HepG2 (cell line): ENCODE measurements around the gene ZNF132. TPM values are rescaled to one million over a fixed set of nuclear protein-coding genes. Genes with fewer than 3 reads are reported as not detected.

Experiments
- DZIP1 ChIP-seq: sonication (generic); formaldehyde crosslinking; IDR thresholded peaks from 2 replicates; pipeline ENCODE4 v1.5.0; 2020; ENCODE audit warnings: mild to moderate bottlenecking, missing genetic modification reagents
- ETS1 ChIP-seq: sonication (generic); formaldehyde crosslinking; IDR thresholded peaks from 2 replicates; pipeline ENCODE4 v1.4.0; 2020; ENCODE audit warnings: missing genetic modification reagents
- FIP1L1 ChIP-seq: fragments of 200-400 bp; formaldehyde crosslinking; IDR thresholded peaks from 2 replicates; pipeline ENCODE4 v1.6.1; 2018; ENCODE audit warnings: low read depth, mild to moderate bottlenecking, low read length, moderate library complexity, borderline replicate concordance; ENCODE audit not compliant: insufficient read depth
- FOXK2 ChIP-seq: fragments of 450-650 bp; IDR thresholded peaks from 2 replicates; pipeline ENCODE4 v1.6.1; 2016
- HCFC1 ChIP-seq: fragments of 150-350 bp; IDR thresholded peaks from 2 replicates; pipeline ENCODE4 v1.6.1; 2014; ENCODE audit warnings: low read depth, low read length
- HNRNPL ChIP-seq: fragments of 200-400 bp; formaldehyde crosslinking; IDR thresholded peaks from 2 replicates; pipeline ENCODE4 v1.6.1; 2017; ENCODE audit warnings: mild to moderate bottlenecking, low read depth, low read length
- IRF9 ChIP-seq: sonication (generic); formaldehyde crosslinking; IDR thresholded peaks from 2 replicates; pipeline ENCODE4 v1.8.0; 2022; ENCODE audit warnings: missing genetic modification reagents, mild to moderate bottlenecking, borderline replicate concordance
- ISL2 ChIP-seq: sonication (generic); formaldehyde crosslinking; IDR thresholded peaks from 2 replicates; pipeline ENCODE4 v1.5.0; 2020; ENCODE audit warnings: missing genetic modification reagents
- KDM1A ChIP-seq: IDR thresholded peaks from 2 replicates; pipeline ENCODE4 v1.6.1; 2016; ENCODE audit warnings: missing compliant biosample characterization
- KDM4B ChIP-seq: sonication (generic); formaldehyde crosslinking; IDR thresholded peaks from 2 replicates; pipeline ENCODE4 v1.4.0; 2020; ENCODE audit warnings: missing genetic modification reagents
- KMT2B ChIP-seq: IDR thresholded peaks from 2 replicates; pipeline ENCODE4 v1.6.1; 2016; ENCODE audit warnings: missing genetic modification reagents, missing compliant biosample characterization
- MEIS1 ChIP-seq: sonication (generic); formaldehyde crosslinking; IDR thresholded peaks from 2 replicates; pipeline ENCODE4 v1.9.0; 2021; ENCODE audit warnings: mild to moderate bottlenecking, missing genetic modification reagents, moderate library complexity, borderline replicate concordance
- TOPORS ChIP-seq: sonication (generic); formaldehyde crosslinking; IDR thresholded peaks from 2 replicates; pipeline ENCODE4 v1.8.0; 2023; ENCODE audit warnings: mild to moderate bottlenecking, missing genetic modification reagents
- ZFYVE20 ChIP-seq: sonication (generic); formaldehyde crosslinking; IDR thresholded peaks from 2 replicates; pipeline ENCODE4 v1.8.0; 2023; ENCODE audit warnings: low read depth, mild to moderate bottlenecking, moderate library complexity, missing genetic modification reagents, borderline replicate concordance
- ZMAT5 ChIP-seq: sonication (generic); formaldehyde crosslinking; IDR thresholded peaks from 2 replicates; pipeline ENCODE4 v1.5.0; 2020; ENCODE audit warnings: mild to moderate bottlenecking, low read depth, missing genetic modification reagents, borderline replicate concordance
- ZNF138 ChIP-seq: sonication (generic); formaldehyde crosslinking; IDR thresholded peaks from 2 replicates; pipeline ENCODE4 v1.5.0; 2020; ENCODE audit warnings: mild to moderate bottlenecking, low read depth, missing genetic modification reagents
- ZNF276 ChIP-seq: sonication (generic); formaldehyde crosslinking; IDR thresholded peaks from 2 replicates; pipeline ENCODE4 v1.4.0; 2020; ENCODE audit warnings: mild to moderate bottlenecking, low read depth, missing genetic modification reagents
- ZNF432 ChIP-seq: sonication (generic); formaldehyde crosslinking; IDR thresholded peaks from 2 replicates; pipeline ENCODE4 v1.5.0; 2020; ENCODE audit warnings: missing genetic modification reagents, mild to moderate bottlenecking, borderline replicate concordance
- ZNF652 ChIP-seq: IDR thresholded peaks from 2 replicates; pipeline ENCODE4 v1.6.1; 2016; ENCODE audit warnings: low read depth, borderline replicate concordance
- ZNF670 ChIP-seq: sonication (generic); formaldehyde crosslinking; IDR thresholded peaks from 2 replicates; pipeline ENCODE4 v1.8.0; 2022; ENCODE audit warnings: mild to moderate bottlenecking, missing genetic modification reagents, borderline replicate concordance
- ZNF790 ChIP-seq: sonication (generic); formaldehyde crosslinking; IDR thresholded peaks from 2 replicates; pipeline ENCODE4 v1.8.0; 2022; ENCODE audit warnings: missing genetic modification reagents, mild to moderate bottlenecking, borderline replicate concordance
- polyA plus RNA-seq, 8 experiments: library from polyadenylated mRNA; depleted of rRNA in 3 of 8; stranded (reverse) in 7 of 8; unstranded in 1 of 8; fragments of >200 nt; fragmentation: Illumina TruSeq in 4 of 8; extraction: Trizol in 4 of 8; gene quantifications; 2 replicates each; pipeline versions ENCODE4 v1.2.1 to v1.2.3, GENCODE V29; 2011 to 2016; ENCODE audit warnings: low read depth in 4 of 8, missing spikeins in 1 of 8, mixed read lengths in 1 of 8; ENCODE audit not compliant: insufficient read depth in 1 of 8
- total RNA-seq, 5 experiments: library from RNA; depleted of rRNA; stranded (reverse); fragments of >200 nt; fragmentation: Illumina TruSeq; extraction: Trizol; gene quantifications; 2 replicates each; pipeline ENCODE4 v1.2.3, GENCODE V29; 2016; ENCODE audit warnings: low read depth in 1 of 5

ZNF132 gene
- total and polyA plus RNA-seq, 2 of the 13 experiments (the other 11 are each of a cell fraction or from before 2014, with no cell fraction given): not detected

GRCh38 chr19:58451358-58452101 is 11.6 kb upstream of the ZNF132 start, which contains the start of gene ZNF324B (continued):
- TF ChIP-seq FIP1L1 (no peak), IRF9 (peak; percentile 80), ZNF790 (no peak), ZNF432 (CRISPR knock-in tag) (no peak), HNRNPL (no peak), MEIS1 (CRISPR knock-in tag) (no peak), ZNF670 (no peak), KMT2B (0 out of 2 replicates have a peak, but pooled peaks have one; percentile 51), ZNF652 (CRISPR knock-in tag) (no peak), TOPORS (CRISPR knock-in tag) (no peak), KDM1A (CRISPR knock-in tag) (no peak), ETS1 (no peak), KDM4B (no peak), ZNF138 (no peak), FOXK2 (no peak), ZMAT5 (CRISPR knock-in tag) (no peak), ZNF276 (no peak), HCFC1 (peak; percentile 95), ISL2 (no peak), DZIP1 (CRISPR knock-in tag) (no peak), ZFYVE20 (CRISPR knock-in tag) (no peak)
